Tibial nerve (tissue), 4 donors: ENCODE measurements around the gene CEP295NL. TPM values are rescaled to one million over a fixed set of nuclear protein-coding genes. Genes with fewer than 3 reads are reported as not detected.

ENCODE experiments used
- DNase-seq, 2 donors: peaks; one replicate each; pipeline ENCODE4 v3.0.0-alpha.2; 2019; ENCODE audit warnings: low spot score in 2 of 2
- H3K27ac ChIP-seq, 4 donors: fragments of 200-600 bp; sonication (generic) in 3 of 4; one replicate each; pipeline ENCODE4 v1.5.1; 2017 to 2019; ENCODE audit warnings: mild to moderate bottlenecking in 1 of 4
- H3K27me3 ChIP-seq, 2 donors: fragments of 200-600 bp; sonication (generic) in 1 of 2; one replicate each; pipeline versions ENCODE4 v1.5.1 to v1.6.0; 2017 to 2019
- H3K36me3 ChIP-seq, 3 donors: fragments of 200-600 bp; sonication (generic); one replicate each; pipeline ENCODE4 v1.5.1; 2018 to 2019
- H3K4me1 ChIP-seq, 4 donors: fragments of 200-600 bp; sonication (generic) in 3 of 4; one replicate each; pipeline ENCODE4 v1.5.1; 2017 to 2019
- H3K4me3 ChIP-seq, 4 donors: fragments of 200-600 bp; sonication (generic) in 3 of 4; one replicate each; pipeline ENCODE4 v1.5.1; 2017 to 2019; ENCODE audit warnings: mild to moderate bottlenecking in 1 of 4, moderate library complexity in 1 of 4
- H3K9me3 ChIP-seq, 4 donors: fragments of 200-600 bp; sonication (generic) in 3 of 4; one replicate each; pipeline ENCODE4 v1.5.1; 2017 to 2019
- CTCF ChIP-seq, 5 experiments: fragments of 200-600 bp in 3 of 5; fragments of 450-650 bp in 2 of 5; sonication (generic) in 3 of 5; IDR thresholded peaks; one replicate each; pipeline ENCODE4 v1.5.1; 2016 to 2019; ENCODE audit warnings: antibody characterized with exemption in 5 of 5, mild to moderate bottlenecking in 3 of 5, moderate library complexity in 2 of 5
- EP300 ChIP-seq, 2 donors: sonication (generic); formaldehyde crosslinking; IDR thresholded peaks; one replicate each; pipeline ENCODE4 v1.6.1; 2017; ENCODE audit warnings: antibody characterized with exemption in 2 of 2, mild to moderate bottlenecking in 1 of 2
- POLR2A ChIP-seq, 2 donors: fragments of 450-650 bp; IDR thresholded peaks; one replicate each; pipeline ENCODE4 v1.6.1; 2017; ENCODE audit warnings: antibody characterized with exemption in 2 of 2, mild to moderate bottlenecking in 2 of 2, moderate library complexity in 2 of 2
- whole genome bisulfite sequencing, 2 donors: methylation state at CpG; one replicate each; pipeline ENCODE4 v1.1.5; 2018; 5-methylcytosine and 5-hydroxymethylcytosine counted together
- total RNA-seq, 4 donors: library from RNA; depleted of rRNA; stranded (reverse); fragments of >200 nt; gene quantifications; one replicate each; pipeline ENCODE4 v1.1.0, GENCODE V29; 2016

The CEP295NL gene
- total RNA-seq, 4 donors from 2014 or later = 6.5 to 35.1 (median 9.9) TPM

- DNase-seq = no peak
- H3K27ac ChIP-seq = peak overlapping the region; percentile 43 to 100 (median 90)
- no peak overlapping the region for H3K4me3 ChIP-seq
- H3K4me1 ChIP-seq = peaks cover 0 to 90% (median 72%) of the 10 kb centered on the region in 4 donors
- WGBS, 2 donors = 51 to 54% methylated on average over 16 to 20 of the region's 20 CpGs
- TF ChIP-seq CTCF (IDR thresholded peaks at IDR 0.05) (no peak), POLR2A (IDR thresholded peaks at IDR 0.05) (no peak), EP300 (IDR thresholded peaks at IDR 0.05) (no peak)
- H3K27me3 ChIP-seq = no peaks in the 10 kb centered on the region
- no peaks in the 10 kb centered on the region for H3K36me3 ChIP-seq
- H3K9me3 ChIP-seq = no peaks in the 10 kb centered on the region
Measured at GRCh38 chr17:78919861-78920450, 17.0 kb upstream of the CEP295NL start.

GRCh38 chr17:78918979-78919378 lies 16.0 kb upstream of the CEP295NL start:
- Histone ChIP-seq H3K36me3 (no peaks in the 10 kb centered on the region), H3K4me1 (peaks cover 0 to 100% (median 74%) of the 10 kb centered on the region in 4 donors), H3K27ac (peak overlapping the region; percentile 66 to 100 (median 82))

GRCh38 chr17:78917451-78918275 lies 14.7 kb upstream of the CEP295NL start:
- Histone ChIP-seq H3K9me3 (no peaks in the 10 kb centered on the region), H3K4me1 (peaks cover 0 to 100% (median 69%) of the 10 kb centered on the region in 4 donors), H3K27me3 (no peaks in the 10 kb centered on the region), H3K4me3 (peak overlapping the region in 1 of 4 donors; percentile 8), H3K36me3 (no peaks in the 10 kb centered on the region), H3K27ac (peak overlapping the region; percentile 66 to 100 (median 82))
- TF ChIP-seq EP300 (IDR thresholded peaks at IDR 0.05) = no peak
- TF ChIP-seq POLR2A (IDR thresholded peaks at IDR 0.05) = no peak
- no peak for TF ChIP-seq CTCF (IDR thresholded peaks at IDR 0.05)
- no peak for DNase-seq
- 51 to 60% methylated on average over 21 of the region's 21 CpGs for WGBS, 2 donors

More at GRCh38 chr17:78918979-78919378, 16.0 kb upstream of the CEP295NL start:
- Histone ChIP-seq H3K4me3 (no peak overlapping the region), H3K27me3 (no peaks in the 10 kb centered on the region), H3K9me3 (no peaks in the 10 kb centered on the region)
- TF ChIP-seq EP300 (IDR thresholded peaks at IDR 0.05) (no peak), POLR2A (IDR thresholded peaks at IDR 0.05) (no peak), CTCF (IDR thresholded peaks at IDR 0.05) (no peak)
- 50 to 51% methylated on average over 14 of the region's 14 CpGs for WGBS, 2 donors
- DNase-seq = no peak

- Histone ChIP-seq H3K4me1 (peaks cover 0 to 98% (median 60%) of the 10 kb centered on the region in 4 donors), H3K27me3 (no peaks in the 10 kb centered on the region), H3K4me3 (peak overlapping the region in 1 of 4 donors; percentile 31), H3K27ac (peak overlapping the region; percentile 49 to 96 (median 84)), H3K9me3 (no peaks in the 10 kb centered on the region), H3K36me3 (no peaks in the 10 kb centered on the region)
- TF ChIP-seq CTCF (IDR thresholded peaks at IDR 0.05) (no peak), EP300 (IDR thresholded peaks at IDR 0.05) (peak; percentile 23 to 75)
- peak in 1 of 2 donors; percentile 66 for DNase-seq
- WGBS, 2 donors = 32 to 36% methylated on average over 17 of the region's 17 CpGs
Measured at GRCh38 chr17:78915872-78916632, 13.1 kb upstream of the CEP295NL start.
